ENCODE data around the gene OAF. TPM values are rescaled to one million over a fixed set of nuclear protein-coding genes. Genes with fewer than 3 reads are reported as not detected.

OAF gene
- total RNA-seq, 1 donor from 2014 or later, result 17.8 TPM

DNA sequence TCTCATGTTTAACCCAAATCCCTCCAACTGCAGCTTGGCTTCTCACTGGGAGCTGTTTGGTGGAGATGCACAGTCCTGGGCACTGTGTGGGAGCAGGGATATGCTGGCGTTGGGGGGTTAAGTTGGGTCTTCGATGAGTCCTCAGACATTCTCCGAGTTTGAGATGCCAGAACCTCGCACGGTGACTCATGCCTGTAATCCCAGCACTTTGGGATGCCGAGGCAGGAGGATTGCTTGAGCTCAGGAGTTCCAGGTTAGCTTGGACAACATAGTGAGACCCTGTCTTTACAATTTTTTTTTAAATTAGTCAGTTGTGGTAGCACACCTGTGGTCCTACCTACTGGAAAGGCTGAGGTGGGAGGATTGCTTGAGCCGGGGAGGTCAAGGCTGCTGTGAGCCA is 49.8 kb downstream of the OAF start:
- TF ChIP-seq, protein P1, sequence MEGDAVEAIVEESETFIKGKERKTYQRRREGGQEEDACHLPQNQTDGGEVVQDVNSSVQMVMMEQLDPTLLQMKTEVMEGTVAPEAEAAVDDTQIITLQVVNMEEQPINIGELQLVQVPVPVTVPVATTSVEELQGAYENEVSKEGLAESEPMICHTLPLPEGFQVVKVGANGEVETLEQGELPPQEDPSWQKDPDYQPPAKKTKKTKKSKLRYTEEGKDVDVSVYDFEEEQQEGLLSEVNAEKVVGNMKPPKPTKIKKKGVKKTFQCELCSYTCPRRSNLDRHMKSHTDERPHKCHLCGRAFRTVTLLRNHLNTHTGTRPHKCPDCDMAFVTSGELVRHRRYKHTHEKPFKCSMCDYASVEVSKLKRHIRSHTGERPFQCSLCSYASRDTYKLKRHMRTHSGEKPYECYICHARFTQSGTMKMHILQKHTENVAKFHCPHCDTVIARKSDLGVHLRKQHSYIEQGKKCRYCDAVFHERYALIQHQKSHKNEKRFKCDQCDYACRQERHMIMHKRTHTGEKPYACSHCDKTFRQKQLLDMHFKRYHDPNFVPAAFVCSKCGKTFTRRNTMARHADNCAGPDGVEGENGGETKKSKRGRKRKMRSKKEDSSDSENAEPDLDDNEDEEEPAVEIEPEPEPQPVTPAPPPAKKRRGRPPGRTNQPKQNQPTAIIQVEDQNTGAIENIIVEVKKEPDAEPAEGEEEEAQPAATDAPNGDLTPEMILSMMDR (IDR thresholded peaks at IDR 0.05), result no peak
- Histone ChIP-seq H3K36me3 (no peaks in the 10 kb centered on the region), H3K9me3 (no peaks in the 10 kb centered on the region), H3K4me1 (no peaks in the 10 kb centered on the region), H3K27me3 (ENCODE audit: low read depth) (peaks cover 11% of the 10 kb centered on the region), H3K27ac (no peak overlapping the region), H3K4me3 (no peak overlapping the region)
- ATAC-seq (no peak), DNase-seq (no peak)
- intact Hi-C loops (cut with DNase I), result no loop called here

- Histone ChIP-seq H3K27me3 (ENCODE audit: low read depth) (peaks cover 12% of the 10 kb centered on the region), H3K36me3 (no peaks in the 10 kb centered on the region), H3K4me3 (no peak overlapping the region), H3K4me1 (no peaks in the 10 kb centered on the region), H3K27ac (no peak overlapping the region), H3K9me3 (no peaks in the 10 kb centered on the region)
- TF ChIP-seq, protein P1 (IDR thresholded peaks at IDR 0.05), result no peak
- DNase-seq, result no peak
- no peak for ATAC-seq
- intact Hi-C loops (cut with DNase I), result no loop called here
Measured at GRCh38 chr11:120261321-120261720, 50.5 kb downstream of the OAF start.

GRCh38 chr11:120261931-120262330 is 51.1 kb downstream of the OAF start:
- no peaks in the 10 kb centered on the region for H3K4me1 ChIP-seq

DNA sequence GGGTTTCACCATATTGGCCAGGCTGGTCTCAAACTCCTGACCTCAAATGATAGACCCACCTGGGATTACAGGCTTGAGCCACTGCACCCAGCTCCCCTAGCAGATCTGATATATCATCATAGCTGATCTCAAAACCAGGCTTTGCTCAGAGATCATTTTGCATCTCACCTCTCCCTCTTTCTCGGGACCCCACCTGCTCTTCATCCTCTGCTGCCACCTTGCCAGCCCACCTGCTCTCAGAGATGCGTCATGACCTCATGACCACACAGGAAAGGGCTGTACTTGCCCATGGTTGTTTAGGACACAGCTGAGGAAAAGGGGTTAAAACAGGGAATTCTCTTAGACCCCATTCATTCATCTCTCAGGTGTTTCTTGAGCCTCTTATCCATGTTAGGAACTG is 56.5 kb downstream of the OAF start:
- intact Hi-C loops (cut with DNase I), result no loop called here
- Histone ChIP-seq H3K27me3 (ENCODE audit: low read depth) (peaks cover 19% of the 10 kb centered on the region), H3K4me1 (no peaks in the 10 kb centered on the region), H3K27ac (no peak overlapping the region), H3K9me3 (no peaks in the 10 kb centered on the region), H3K36me3 (no peaks in the 10 kb centered on the region), H3K4me3 (no peak overlapping the region)
- no peak for ATAC-seq
- no peak for DNase-seq
- TF ChIP-seq, protein P1 (IDR thresholded peaks at IDR 0.05), result no peak

More at GRCh38 chr11:120261931-120262330, 51.1 kb downstream of the OAF start:
- Histone ChIP-seq H3K27me3 (ENCODE audit: low read depth) (peaks cover 19% of the 10 kb centered on the region), H3K9me3 (no peaks in the 10 kb centered on the region), H3K4me3 (no peak overlapping the region), H3K36me3 (no peaks in the 10 kb centered on the region), H3K27ac (no peak overlapping the region)
- TF ChIP-seq, protein P1 (IDR thresholded peaks at IDR 0.05), result no peak
- intact Hi-C loops (cut with DNase I), result no loop called here
- ATAC-seq (no peak), DNase-seq (no peak)

DNA sequence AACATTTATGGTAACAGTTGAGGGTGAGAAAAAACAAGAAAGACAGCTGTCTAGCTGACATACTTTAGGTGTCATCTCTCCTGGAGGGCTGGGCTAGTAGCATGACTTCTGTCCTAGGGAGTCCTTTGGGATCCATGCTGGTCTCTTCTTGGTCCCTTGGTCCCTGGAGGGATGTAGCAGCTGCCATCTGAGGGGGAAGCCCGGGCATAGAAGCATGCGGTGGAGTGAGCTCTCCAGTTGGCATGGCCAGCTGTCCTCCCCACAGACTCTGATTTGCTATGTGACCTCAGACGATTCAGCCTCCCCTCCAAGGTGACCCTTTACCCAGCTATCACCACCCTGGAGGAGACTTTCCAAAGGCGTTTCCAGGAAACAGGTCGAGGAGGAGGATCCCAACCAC is 57.9 kb downstream of the OAF start:
- TF ChIP-seq, protein P1 (IDR thresholded peaks at IDR 0.05), result no peak
- DNase-seq, result no peak
- Histone ChIP-seq H3K27me3 (ENCODE audit: low read depth) (peaks cover 19% of the 10 kb centered on the region), H3K36me3 (no peaks in the 10 kb centered on the region), H3K4me1 (no peaks in the 10 kb centered on the region), H3K27ac (no peak overlapping the region), H3K4me3 (no peak overlapping the region), H3K9me3 (no peaks in the 10 kb centered on the region)
- no peak for ATAC-seq
- intact Hi-C loops (cut with DNase I), result no loop called here

GRCh38 chr11:120270386-120270785 is 59.6 kb downstream of the OAF start:
- no peaks in the 10 kb centered on the region for H3K4me1 ChIP-seq
- H3K27ac ChIP-seq, result no peak overlapping the region
- DNase-seq (no peak), ATAC-seq (no peak)
- H3K9me3 ChIP-seq, result no peaks in the 10 kb centered on the region
- no peaks in the 10 kb centered on the region for H3K36me3 ChIP-seq
- TF ChIP-seq, protein P1 (IDR thresholded peaks at IDR 0.05), result no peak
- H3K27me3 ChIP-seq (ENCODE audit: low read depth), result peaks cover 19% of the 10 kb centered on the region
- no peak overlapping the region for H3K4me3 ChIP-seq
- intact Hi-C loops (cut with DNase I), result no loop called here

Data from lower lobe of right lung (tissue), 2 donors.